HG02970 (cell line): ENCODE results near the gene ACVR1.
"Not testable (repeated sequence)": the region's sequence is repeated elsewhere in the genome, so short reads cannot be mapped to it uniquely, and the experiment has no call there.

Experiments used
- ATAC-seq: cut with Tn5 transposase; IDR thresholded peaks from one replicate; pipeline ENCODE4 v1.9.1; 2021; ENCODE audit warnings: mild to moderate bottlenecking, moderate library complexity, moderate number of reproducible peaks; ENCODE audit not compliant: unreplicated experiment, low FRiP score

ACVR1 gene

DNA sequence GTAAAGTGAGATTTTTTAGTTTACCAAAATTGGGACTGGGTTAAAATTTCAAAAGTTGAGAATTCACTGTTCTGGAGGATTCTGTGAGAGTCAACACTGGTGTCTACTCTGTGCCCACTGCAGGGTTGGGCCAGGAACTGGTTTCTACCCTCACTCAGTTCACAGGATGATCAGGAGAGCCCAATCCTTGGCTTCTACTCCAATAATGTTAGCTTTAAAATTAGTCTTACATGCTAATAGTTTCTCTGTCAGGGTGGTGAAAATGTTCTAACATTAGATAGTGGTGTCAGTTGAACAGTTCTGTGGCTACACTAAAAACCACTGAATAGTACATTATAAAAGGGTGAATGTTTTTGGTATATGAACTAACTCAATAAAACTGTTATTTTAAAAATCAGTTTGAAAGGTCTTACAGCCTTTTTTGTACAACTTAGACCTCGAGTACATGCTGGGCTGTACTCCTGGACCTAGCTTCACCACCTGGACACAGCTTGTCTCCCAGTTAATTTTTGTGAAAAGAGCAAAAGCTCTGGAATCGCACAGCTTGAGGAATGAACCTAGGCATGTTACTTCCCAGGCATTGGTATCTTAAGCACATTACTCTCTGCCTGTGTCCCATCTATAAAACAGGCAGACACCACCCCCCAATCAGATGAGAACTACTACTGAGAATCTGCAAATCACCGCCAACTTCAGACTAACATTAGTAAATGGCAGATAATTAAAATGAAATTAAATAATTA lies 44.4 kb downstream of the ACVR1 start:
- no peak for ATAC-seq

DNA sequence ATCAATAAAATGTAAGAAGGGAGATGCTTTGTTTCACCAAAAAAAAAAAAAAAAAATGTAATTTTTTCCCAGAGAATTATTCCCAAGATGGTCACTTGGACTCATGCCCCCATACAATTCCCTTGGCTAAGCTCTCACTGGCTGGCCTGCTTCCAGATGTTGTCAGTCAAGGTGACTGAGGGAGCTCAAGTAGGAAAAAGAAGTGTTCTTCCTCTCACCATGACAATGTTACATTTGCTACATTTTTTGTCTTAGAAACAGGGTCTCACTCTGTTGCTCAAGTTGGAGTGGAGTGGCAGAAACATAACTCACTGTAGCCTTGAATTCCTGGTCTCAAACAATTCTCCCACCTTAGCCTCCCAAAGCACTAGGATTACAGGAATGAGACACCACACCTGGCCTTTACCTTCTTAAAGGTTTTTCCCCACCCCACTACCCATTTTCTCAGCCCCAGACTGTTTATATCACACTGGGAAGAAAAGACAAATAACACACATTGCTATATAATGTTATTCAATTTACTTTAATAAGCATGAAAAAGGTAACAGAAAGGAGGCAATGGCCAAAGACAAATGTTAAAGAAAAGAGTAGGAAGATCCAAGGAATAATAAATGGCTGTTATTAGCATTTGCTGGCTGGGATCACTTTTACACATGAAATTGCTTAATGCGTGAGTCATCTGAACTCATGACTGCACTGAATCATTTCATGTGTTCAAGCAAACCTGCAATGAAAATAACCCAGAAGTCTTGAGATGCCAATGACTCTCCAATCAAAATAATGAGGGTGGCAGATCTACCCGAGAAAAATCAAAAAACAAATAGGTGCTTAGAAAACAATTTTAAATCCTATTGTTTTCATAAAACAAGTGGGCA lies 45.2 kb downstream of the ACVR1 start:
- ATAC-seq, result no peak

DNA sequence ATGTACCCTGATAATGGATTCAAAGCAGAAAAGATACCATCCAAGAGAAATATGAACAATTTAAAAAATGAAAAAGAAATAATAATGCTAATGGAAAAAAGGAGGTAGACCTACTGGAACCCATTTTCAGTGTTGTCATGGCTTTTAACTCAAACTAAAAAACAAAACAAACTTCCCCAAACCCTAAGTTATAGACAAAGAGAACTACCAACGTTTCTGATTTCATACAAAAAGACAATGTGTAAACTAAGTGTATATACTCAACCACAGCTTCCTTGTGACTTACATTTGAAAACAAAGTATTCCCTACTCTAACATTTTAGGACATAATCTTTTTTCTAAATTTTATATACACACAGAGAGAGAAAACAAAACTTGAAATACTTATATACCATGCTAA lies 45.9 kb downstream of the ACVR1 start:
- ATAC-seq, result no peak

DNA sequence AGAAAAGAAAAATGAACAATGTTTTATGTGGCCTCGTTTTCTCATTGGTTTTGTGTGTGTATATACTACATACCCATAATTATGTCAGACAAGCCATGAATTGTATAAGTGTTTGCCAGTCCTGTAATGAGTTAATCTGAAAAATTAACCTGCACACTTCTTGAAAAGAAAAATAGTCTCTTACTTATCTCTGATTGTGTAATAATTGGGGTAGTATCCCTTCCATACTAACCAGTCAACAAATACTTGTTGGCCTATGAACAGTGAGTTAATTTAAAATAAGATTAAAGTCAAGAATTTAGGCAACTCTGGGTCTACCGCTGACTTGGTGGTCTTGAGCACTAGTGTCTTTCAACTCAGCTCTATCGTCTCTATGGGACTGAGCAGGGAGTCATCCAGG lies 48.8 kb downstream of the ACVR1 start:
- ATAC-seq, result no peak

DNA sequence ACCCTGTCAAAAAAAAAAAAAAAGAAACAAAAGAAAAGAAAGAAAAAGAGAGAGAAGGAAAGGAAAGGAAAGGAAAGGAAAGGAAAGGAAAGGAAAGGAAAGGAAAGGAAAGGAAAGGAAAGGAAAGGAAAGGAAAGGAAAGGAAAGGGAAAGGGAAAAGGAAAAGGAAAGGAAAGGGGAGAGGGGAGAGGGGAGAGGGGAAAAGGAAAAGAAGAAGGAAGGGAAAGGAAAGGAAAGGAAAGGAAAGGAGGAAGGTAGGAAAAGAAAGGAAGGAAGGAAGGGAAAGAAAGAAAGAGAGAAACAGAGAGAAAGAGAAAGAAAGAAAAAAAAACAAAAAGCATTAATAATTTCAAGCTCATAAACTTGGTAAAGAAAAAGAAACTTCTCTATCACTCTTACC lies 49.5 kb downstream of the ACVR1 start:
- not testable (repeated sequence) for ATAC-seq

DNA sequence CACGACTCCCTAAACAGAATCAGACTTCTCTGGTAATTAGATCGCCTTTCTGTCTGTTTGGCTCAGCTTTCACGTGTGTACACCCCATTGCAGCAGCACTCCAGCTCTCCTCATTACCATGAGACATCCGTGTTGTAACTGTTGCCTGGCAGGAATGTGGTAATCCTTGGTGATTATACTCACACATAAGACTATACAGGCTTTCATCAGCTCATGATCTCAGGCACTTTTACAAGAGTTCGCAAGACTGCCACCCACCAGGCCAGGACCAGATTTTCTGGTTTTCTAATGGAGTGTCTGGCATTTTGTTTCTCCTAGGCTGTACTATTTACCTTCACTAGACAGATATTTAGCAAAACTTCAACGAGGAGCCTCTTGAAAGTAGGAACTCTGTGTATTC lies 50.2 kb downstream of the ACVR1 start:
- no peak for ATAC-seq

DNA sequence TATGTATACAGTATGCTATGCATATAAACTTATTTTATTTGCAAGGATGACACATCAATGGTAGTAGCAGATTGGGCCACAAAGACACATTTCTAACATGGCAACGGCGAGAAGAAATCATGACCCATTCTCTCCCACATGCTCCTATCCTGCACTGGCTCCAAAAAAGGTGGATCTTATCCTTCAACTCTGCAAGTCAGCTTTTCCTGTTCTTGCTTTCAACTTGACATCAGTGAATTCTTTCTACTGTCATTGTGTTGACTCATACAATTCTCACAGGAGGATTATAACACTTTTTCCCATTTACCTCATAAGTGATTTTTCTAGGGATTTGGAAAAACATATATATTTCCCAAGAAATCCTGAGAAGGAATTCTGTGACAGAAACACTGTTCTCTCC lies 53.1 kb downstream of the ACVR1 start:
- no peak for ATAC-seq

DNA sequence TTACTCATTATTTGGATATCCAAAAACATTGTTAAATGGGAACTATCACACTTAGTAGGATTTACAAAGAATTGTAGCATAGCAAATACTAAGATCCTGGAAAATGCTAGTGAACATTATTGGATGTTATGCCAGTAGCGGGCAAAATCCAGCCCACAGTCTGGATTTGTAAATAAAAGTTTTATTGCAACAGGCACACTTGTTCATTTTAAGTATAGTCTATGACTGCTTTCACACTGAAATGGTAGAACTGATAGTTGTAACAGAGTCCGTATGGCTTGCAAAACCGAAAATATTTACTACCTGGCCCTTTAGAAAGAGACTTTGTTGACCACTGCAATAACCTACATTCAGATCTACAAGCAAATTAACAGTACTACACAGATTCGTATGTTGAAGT lies 53.6 kb downstream of the ACVR1 start:
- ATAC-seq, result no peak

DNA sequence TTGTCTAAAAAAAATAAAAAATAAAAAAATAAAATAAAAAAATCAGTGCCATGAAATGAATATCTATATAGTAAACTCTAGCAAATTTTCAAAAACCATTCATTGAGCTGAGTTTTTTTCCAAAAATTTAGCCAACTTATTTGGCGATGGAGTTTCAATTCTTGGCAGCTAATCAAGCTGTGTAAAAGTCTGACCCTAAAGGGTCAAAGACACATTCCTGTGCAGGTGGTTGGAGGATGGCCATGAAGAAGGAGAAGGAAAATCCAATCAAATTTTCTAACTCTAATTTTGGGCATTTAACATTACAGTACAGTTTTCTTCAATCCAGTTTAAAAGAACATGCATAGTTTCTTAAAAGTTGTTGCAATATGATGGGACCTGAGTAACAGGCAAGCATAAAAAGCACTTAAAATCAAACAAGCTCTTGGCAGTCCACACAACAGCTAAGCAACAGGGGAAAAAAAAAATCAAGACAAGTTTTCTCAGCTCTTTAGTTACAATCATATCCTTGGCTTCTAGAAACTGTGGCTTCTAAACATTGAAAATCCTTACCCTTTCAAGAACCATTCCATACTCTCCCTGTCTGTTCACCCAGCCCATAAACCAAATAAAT lies 54.5 kb downstream of the ACVR1 start:
- no peak for ATAC-seq

DNA sequence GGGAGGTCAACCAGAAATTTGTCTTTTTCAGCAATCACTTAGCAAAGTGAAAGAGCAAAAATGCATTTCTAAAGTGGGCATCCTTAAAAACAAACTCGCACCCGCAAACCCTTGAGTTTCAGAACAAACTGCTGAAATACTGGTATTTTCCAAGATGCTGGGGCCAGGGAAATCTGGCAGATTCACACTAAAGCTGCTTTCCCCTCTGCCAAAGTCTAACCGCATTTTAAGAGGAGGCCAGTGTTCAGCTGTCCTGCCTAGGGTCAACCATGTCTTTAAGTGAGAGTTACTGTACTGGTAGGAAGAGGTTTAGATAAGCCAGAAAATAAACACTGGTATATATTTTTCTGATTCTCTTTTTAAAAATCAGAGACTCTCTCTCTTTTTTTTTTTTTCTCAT lies 55.9 kb downstream of the ACVR1 start:
- ATAC-seq, result no peak

DNA sequence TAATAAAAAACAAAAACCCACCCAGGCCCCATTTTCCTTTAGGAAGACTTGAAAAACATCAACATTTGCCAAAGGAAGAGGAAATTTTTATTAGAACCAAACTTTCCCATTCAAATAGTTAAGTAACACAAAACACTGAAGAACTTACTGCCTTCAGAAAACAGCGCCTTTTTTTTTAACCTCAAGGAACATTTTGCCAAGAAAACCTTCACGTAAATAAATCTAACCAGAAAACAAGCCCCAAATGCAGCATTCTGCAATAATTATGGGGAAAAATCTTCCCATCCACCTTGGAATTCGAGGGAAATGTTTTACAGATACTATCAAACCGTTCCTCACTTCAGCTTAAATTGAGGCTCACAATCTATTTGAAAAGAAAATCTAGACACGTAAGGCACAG lies 56.4 kb downstream of the ACVR1 start:
- no peak for ATAC-seq

DNA sequence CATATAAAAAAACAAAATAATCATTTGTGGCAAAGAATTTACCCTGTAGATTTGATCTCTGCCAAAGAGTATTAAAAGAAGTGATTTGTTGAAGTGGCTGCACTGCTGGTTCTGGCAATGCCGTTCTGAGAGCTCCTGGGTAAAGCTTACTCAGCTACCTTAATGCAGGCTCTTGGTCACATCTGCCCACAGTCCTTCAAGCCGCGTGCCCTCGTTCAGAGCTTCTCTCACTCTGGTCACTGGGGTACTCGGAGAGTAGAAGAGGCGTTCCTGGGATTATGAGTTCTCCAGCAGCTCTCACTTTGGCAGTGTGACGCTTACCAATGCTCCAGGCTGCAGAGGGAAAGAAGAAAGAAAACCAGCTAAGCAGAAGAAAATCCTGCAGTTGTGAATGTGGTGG lies 57.9 kb downstream of the ACVR1 start:
- ATAC-seq, result no peak

DNA sequence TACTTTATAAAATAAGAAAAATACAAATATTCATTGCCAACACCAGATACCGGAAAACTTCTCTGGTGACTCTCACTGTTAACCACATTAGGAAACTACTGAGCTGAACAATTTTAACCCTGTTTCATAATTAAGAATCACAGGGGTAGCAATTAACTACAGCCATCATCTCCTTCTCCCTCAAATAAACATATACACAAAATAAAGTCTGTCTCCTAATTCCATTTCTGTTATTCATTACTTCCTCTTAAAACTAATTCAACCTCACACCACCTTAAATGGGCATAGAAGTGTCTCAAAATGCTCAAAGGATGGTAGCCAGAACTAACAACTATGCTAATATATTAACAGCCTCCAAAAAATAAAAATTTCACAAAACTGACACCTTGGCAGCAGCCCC lies 60.7 kb downstream of the ACVR1 start:
- ATAC-seq, result no peak

DNA sequence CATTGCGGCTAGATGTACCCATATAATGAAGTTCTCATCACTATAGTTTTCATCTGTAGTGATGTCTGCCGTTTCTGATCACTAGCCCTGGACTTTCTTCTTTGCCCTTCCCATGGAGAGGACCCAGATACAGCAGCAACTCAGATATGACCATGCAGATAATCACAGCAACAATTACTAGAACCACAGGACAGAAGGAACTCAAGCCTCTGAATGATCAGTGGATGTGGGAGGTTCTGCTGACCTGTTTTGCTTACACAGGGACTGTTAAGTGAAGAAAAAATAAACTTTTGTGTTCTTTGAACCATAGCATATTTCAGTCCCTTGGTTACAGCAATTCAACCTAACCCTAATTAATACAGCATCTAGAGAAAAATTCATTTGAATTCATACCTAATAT lies 62.7 kb downstream of the ACVR1 start:
- no peak for ATAC-seq

DNA sequence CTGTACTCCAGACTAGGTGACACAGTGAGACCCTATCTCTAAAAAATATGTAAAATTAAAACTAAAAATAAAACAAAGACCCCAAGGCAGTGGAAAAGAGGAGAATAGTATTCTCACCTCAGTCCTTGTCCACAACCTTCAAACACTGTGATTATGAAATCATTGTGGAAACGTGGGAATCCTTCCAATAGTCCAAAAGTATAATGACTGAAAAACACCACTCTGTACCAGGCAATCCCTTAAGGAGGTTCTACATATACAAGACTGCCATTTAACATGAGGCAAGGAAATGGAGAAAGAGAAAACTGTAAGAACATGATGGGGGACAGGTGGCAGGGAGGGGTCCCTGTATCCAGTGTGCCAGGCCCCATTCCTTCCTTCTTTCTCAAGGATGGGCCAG lies 66.1 kb downstream of the ACVR1 start:
- ATAC-seq, result no peak

DNA sequence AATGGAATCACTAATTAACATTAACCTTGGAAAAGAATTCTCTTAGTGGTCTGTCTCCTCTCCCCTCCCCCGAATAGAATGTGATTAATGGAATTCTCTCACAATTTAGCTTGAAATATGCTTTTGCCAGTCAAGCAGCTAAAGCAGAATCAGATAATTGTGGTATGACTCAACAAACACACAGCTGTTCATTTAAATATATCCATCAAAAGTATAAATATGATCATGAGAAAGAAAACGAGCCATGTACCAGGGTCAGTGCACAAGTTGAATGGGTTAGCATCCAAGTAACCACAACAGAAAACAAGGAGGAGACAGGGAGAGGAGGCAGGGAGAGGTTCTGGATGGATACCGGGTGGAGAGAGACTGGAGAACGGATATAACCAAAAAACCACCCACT lies 66.9 kb downstream of the ACVR1 start:
- no peak for ATAC-seq

DNA sequence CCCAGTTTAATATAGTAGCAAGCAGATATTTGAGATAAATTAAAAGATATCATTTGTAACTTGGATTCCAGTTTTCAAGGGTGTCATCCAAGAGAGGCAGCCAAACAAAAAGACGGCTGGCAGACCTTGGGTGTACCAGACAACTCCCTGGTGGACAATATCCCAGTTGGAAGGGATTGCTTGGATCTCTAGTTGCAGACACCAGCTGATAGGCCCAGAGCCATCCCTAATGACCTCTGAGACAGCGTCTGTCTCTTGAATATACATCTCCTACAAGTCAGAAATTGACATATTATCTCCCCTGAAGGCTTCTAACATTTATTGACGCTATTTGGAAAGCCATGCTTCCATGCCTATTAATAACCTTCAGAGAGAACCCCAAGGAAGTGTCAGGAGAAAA lies 67.7 kb downstream of the ACVR1 start:
- no peak for ATAC-seq

DNA sequence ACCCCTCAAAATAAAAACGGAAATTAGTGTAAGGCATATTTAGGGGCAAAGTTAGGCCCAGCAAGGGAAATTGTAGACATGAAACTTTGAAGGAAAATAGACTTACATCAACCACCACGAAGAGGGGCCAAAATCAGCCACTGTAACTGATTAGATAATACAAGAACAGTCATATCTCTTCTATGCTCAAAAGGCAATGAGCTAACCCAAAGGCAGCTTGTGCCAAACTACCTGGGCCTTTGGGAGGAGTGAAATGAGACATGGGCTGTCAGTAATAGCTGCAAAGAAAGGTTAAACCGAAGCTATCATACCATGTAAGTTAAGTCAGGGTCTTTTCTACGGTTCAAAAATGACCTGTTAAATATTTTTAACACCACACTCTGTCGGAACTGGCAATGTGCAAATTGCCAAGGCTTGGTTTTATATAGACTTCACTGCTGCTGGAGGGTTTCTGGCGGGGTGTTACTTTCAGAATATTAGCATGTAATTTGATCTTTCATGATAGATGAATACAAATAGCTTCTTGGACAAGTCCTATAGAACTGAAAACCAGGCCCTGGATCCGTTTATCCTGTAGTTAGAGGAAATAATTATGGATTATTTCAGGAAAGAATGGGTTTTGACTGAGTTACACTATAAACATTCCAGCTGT lies 69.6 kb downstream of the ACVR1 start:
- no peak for ATAC-seq

DNA sequence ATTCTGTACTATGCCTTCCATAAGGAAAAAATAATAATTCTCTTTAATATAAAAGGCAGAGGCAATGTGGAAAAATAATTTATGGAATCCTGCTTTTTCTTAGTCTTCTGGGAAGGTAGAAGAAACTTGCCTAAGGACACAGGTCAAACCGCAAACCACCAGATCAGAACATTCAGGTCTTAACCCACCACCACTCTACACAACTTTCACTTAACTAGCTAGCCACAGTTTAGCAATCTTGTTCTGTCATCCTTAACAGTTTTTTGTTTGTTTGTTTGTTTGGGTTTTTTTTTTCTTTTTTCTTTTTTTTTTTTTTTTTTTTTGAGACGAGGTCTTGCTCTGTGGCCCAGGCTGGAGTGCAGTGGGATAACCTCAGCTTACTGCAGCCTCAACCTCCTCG lies 70.6 kb downstream of the ACVR1 start:
- ATAC-seq, result no peak

DNA sequence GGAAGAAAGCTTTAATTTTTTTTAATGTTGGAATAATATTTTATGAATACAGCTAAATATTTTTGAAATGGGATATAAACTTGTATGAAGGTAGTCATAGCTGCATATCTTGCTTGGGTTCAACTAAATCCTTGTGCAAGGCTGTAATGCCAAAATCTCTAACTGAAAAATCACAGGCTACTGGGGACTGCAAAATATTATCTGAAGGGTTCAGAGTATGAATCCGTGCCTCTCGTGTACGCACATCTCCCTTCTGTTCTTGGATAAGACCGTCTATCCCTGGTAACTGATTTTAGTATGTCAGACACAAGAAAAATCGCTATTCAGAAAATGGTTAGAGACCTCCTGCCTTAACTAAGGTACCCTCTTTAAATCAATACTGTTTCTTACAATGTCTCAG lies 71.8 kb downstream of the ACVR1 start:
- ATAC-seq, result no peak

DNA sequence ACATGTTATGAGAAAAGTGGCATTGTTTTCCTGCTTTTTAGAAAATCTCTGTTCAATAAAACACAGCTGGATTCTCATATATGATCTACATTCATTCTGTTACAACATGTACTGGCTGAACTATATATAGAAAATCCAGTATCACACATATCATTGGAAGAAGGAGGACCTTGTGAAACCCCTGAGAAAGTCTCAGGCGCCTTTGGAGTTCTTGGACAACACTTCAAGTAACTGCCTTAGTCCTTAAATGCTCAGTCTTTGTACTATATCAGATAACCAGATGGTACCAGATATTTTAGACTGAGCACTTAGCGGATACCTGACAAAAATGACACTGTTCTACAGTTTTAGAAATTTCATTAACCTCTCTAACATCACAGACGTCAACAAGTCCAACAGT lies 72.2 kb downstream of the ACVR1 start:
- ATAC-seq, result no peak
